Neural cell (in vitro differentiated cells): ENCODE measurements around the gene PATL2. TPM values are rescaled to one million over a fixed set of nuclear protein-coding genes. Genes with fewer than 3 reads are reported as not detected.

ENCODE experiments used
- H2AFZ ChIP-seq: fragments of 200-600, 300-800 bp; sonication (generic), shearing (Covaris generic); 2 replicates; pipeline ENCODE4 v1.6.0; 2014; ENCODE audit warnings: low read depth, mild to moderate bottlenecking, antibody characterized with exemption, low read length, moderate library complexity
- H3F3A ChIP-seq: fragments of 200-600 bp; shearing (Covaris generic); 2 replicates; pipeline ENCODE4 v1.6.1; 2016; ENCODE audit warnings: mild to moderate bottlenecking, moderate library complexity, mixed read lengths, antibody characterized with exemption, low read length; ENCODE audit not compliant: insufficient read depth, poor library complexity, severe bottlenecking
- H3K27ac ChIP-seq: fragments of 200-600, 300-800 bp; sonication (generic), shearing (Covaris generic); 2 replicates; pipeline ENCODE4 v1.5.1; 2014; ENCODE audit warnings: mild to moderate bottlenecking, low read length, moderate library complexity
- H3K27me3 ChIP-seq: fragments of 300-800, 200-600 bp; sonication (generic), shearing (Covaris generic); 2 replicates; pipeline ENCODE4 v1.6.0; 2014; ENCODE audit warnings: mild to moderate bottlenecking, low read depth, low read length, moderate library complexity; ENCODE audit not compliant: insufficient read depth
- H3K36me3 ChIP-seq: fragments of 300-800, 200-600 bp; sonication (generic), shearing (Covaris generic); 2 replicates; pipeline ENCODE4 v1.5.1; 2014; ENCODE audit warnings: mild to moderate bottlenecking, antibody characterized with exemption, low read length, moderate library complexity; ENCODE audit not compliant: insufficient read depth
- H3K4me2 ChIP-seq: fragments of 300-800, 200-600 bp; sonication (generic), shearing (Covaris generic); 2 replicates; pipeline ENCODE4 v1.6.0; 2014; ENCODE audit warnings: mild to moderate bottlenecking, low read length
- H3K4me3 ChIP-seq: fragments of 300-800, 200-600 bp; sonication (generic), shearing (Covaris generic); 2 replicates; pipeline ENCODE4 v1.5.1; 2014; ENCODE audit warnings: mild to moderate bottlenecking, low read length, moderate library complexity
- H3K79me2 ChIP-seq: fragments of 200-600 bp; shearing (Covaris generic); replicated peaks from 2 replicates; pipeline ENCODE4 v1.6.0; 2014; ENCODE audit warnings: mild to moderate bottlenecking, low read length, moderate library complexity; ENCODE audit not compliant: insufficient read depth
- H3K9ac ChIP-seq: fragments of 300-800, 200-600 bp; sonication (generic), shearing (Covaris generic); 2 replicates; pipeline ENCODE4 v1.6.1; 2016; ENCODE audit warnings: mild to moderate bottlenecking, low read length, mixed read lengths
- H3K9me2 ChIP-seq: fragments of 200-600 bp; shearing (Covaris generic); 2 replicates; pipeline ENCODE4 v1.6.1; 2016; ENCODE audit warnings: mild to moderate bottlenecking, low read length, mixed read lengths; ENCODE audit not compliant: insufficient read depth
- H3K9me3 ChIP-seq: fragments of 200-600, 300-800 bp; sonication (generic), shearing (Covaris generic); 2 replicates; pipeline ENCODE4 v1.6.1; 2016; ENCODE audit warnings: mild to moderate bottlenecking, mixed run types, low read length, moderate library complexity, mixed read lengths
- H4K20me1 ChIP-seq: fragments of 200-600 bp; shearing (Covaris generic); 2 replicates; pipeline ENCODE4 v1.6.1; 2016; ENCODE audit warnings: mild to moderate bottlenecking, mixed run types; ENCODE audit not compliant: insufficient read depth
- EP300 ChIP-seq: fragments of 450-650 bp; conservative IDR thresholded peaks from 2 replicates; pipeline ENCODE4 v1.6.1; 2014; ENCODE audit warnings: antibody characterized with exemption, mild to moderate bottlenecking, moderate library complexity; ENCODE audit not compliant: poor library complexity, severe bottlenecking
- EZH2 ChIP-seq: fragments of 200-600, 300-800 bp; shearing (Covaris generic), sonication (generic); IDR thresholded peaks from 2 replicates; pipeline ENCODE4 v1.6.1; 2014; ENCODE audit warnings: antibody characterized with exemption, low read length, borderline replicate concordance, mild to moderate bottlenecking; ENCODE audit not compliant: insufficient read depth, poor library complexity, severe bottlenecking
- MXI1 ChIP-seq: fragments of 450-650 bp; conservative IDR thresholded peaks from 2 replicates; pipeline ENCODE4 v1.6.1; 2014; ENCODE audit warnings: antibody characterized with exemption, mild to moderate bottlenecking; ENCODE audit not compliant: poor library complexity, severe bottlenecking
- POLR2AphosphoS5 ChIP-seq: IDR thresholded peaks from 2 replicates; pipeline ENCODE4 v1.6.1; 2012
- RAD21 ChIP-seq: fragments of 450-650 bp; conservative IDR thresholded peaks from 2 replicates; pipeline ENCODE4 v1.6.1; 2014; ENCODE audit warnings: antibody characterized with exemption, mild to moderate bottlenecking, moderate library complexity
- SMC3 ChIP-seq: fragments of 450-650 bp; conservative IDR thresholded peaks from 2 replicates; pipeline ENCODE4 v1.6.1; 2014; ENCODE audit warnings: antibody characterized with exemption, mild to moderate bottlenecking, moderate library complexity; ENCODE audit not compliant: poor library complexity
- TAF1 ChIP-seq: IDR thresholded peaks from 2 replicates; pipeline ENCODE4 v1.6.1; 2012; ENCODE audit warnings: low read depth
- polyA plus RNA-seq: library from polyadenylated mRNA; depleted of rRNA; stranded (reverse); fragments of >200 nt; gene quantifications from 2 replicates; pipeline ENCODE4 v1.2.3, GENCODE V29; 2014
- TF ChIP-seq, protein P1 (sequence below): IDR thresholded peaks from 2 replicates; pipeline ENCODE4 v1.6.1; 2012; ENCODE audit warnings: borderline replicate concordance
- TF ChIP-seq, protein P2 (sequence below): fragments of 450-650 bp; IDR thresholded peaks from 2 replicates; pipeline ENCODE4 v1.5.1; 2014; ENCODE audit warnings: antibody characterized with exemption, mild to moderate bottlenecking, moderate library complexity; ENCODE audit not compliant: poor library complexity, severe bottlenecking

PATL2 gene
- polyA plus RNA-seq, 1 donor from 2014 or later, result not detected

DNA sequence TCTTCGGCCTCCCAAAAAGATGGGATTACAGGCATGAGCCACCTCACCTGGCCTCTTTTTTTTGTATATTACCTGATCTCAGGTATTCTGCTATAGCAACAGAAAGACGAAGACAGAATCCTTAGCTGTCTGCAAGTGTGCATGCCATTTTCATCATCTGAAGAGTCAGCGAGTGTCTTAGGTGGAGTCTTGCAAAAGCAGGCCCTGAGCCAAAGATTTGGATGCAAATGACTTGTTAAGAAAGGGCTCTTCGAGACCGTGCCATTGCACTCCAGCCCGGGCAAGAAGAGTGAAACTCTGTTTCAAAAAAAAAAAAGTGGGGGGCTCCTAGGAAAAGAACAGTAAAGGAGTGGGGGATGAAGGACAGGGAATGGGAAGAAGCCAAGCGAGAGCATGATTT is 15.0 kb upstream of the PATL2 start:
- no peak overlapping the region for H3K4me3 ChIP-seq
- H2AFZ ChIP-seq, result no peak overlapping the region
- H3K79me2 ChIP-seq, result peaks cover 11% of the 10 kb centered on the region
- H3K27ac ChIP-seq, result no peak overlapping the region
- no peaks in the 10 kb centered on the region for H3K27me3 ChIP-seq
- H3K9ac ChIP-seq, result no peak overlapping the region
- H3F3A ChIP-seq, result no peaks in the 10 kb centered on the region
- no peaks in the 10 kb centered on the region for H3K9me3 ChIP-seq
- no peak overlapping the region for H3K4me2 ChIP-seq
- H4K20me1 ChIP-seq, result no peaks in the 10 kb centered on the region
- TF ChIP-seq, protein P1, sequence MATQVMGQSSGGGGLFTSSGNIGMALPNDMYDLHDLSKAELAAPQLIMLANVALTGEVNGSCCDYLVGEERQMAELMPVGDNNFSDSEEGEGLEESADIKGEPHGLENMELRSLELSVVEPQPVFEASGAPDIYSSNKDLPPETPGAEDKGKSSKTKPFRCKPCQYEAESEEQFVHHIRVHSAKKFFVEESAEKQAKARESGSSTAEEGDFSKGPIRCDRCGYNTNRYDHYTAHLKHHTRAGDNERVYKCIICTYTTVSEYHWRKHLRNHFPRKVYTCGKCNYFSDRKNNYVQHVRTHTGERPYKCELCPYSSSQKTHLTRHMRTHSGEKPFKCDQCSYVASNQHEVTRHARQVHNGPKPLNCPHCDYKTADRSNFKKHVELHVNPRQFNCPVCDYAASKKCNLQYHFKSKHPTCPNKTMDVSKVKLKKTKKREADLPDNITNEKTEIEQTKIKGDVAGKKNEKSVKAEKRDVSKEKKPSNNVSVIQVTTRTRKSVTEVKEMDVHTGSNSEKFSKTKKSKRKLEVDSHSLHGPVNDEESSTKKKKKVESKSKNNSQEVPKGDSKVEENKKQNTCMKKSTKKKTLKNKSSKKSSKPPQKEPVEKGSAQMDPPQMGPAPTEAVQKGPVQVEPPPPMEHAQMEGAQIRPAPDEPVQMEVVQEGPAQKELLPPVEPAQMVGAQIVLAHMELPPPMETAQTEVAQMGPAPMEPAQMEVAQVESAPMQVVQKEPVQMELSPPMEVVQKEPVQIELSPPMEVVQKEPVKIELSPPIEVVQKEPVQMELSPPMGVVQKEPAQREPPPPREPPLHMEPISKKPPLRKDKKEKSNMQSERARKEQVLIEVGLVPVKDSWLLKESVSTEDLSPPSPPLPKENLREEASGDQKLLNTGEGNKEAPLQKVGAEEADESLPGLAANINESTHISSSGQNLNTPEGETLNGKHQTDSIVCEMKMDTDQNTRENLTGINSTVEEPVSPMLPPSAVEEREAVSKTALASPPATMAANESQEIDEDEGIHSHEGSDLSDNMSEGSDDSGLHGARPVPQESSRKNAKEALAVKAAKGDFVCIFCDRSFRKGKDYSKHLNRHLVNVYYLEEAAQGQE, result no peak
- no peak for TF ChIP-seq TAF1
- TF ChIP-seq RAD21, result no peak
- no peak for TF ChIP-seq SMC3
- no peak for TF ChIP-seq EZH2
- no peak for TF ChIP-seq MXI1
- no peak for TF ChIP-seq EP300
- H3K36me3 ChIP-seq, result no peaks in the 10 kb centered on the region
- no peaks in the 10 kb centered on the region for H3K9me2 ChIP-seq

DNA sequence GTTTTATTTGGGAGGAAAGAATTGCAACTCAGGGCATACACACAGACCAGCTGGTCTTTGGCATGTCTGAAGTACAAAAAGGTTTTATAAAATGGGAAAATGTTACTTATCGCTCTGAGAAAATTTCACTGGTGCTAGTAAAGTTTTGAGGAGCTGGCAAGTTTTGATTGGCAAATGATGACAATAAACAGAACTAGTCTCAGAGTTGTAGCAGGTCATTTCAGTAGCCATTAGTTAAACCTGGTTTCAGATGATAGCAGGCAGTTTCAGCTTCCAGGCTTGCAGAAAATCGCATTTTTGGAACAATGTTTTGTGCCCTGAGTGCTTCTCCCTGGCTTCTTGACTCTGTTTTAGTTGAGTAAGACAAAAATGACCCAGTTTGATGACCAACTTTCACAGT is 10.9 kb upstream of the PATL2 start:
- TF ChIP-seq TAF1 (no peak), RAD21 (no peak)
- Histone ChIP-seq H3F3A (no peaks in the 10 kb centered on the region), H4K20me1 (no peaks in the 10 kb centered on the region), H3K9me2 (no peaks in the 10 kb centered on the region), H3K4me2 (no peak overlapping the region), H3K27me3 (no peaks in the 10 kb centered on the region), H3K9me3 (no peaks in the 10 kb centered on the region), H3K79me2 (no peaks in the 10 kb centered on the region), H3K36me3 (no peaks in the 10 kb centered on the region), H3K9ac (no peak overlapping the region), H3K4me3 (no peak overlapping the region), H3K27ac (no peak overlapping the region), H2AFZ (no peak overlapping the region)

DNA sequence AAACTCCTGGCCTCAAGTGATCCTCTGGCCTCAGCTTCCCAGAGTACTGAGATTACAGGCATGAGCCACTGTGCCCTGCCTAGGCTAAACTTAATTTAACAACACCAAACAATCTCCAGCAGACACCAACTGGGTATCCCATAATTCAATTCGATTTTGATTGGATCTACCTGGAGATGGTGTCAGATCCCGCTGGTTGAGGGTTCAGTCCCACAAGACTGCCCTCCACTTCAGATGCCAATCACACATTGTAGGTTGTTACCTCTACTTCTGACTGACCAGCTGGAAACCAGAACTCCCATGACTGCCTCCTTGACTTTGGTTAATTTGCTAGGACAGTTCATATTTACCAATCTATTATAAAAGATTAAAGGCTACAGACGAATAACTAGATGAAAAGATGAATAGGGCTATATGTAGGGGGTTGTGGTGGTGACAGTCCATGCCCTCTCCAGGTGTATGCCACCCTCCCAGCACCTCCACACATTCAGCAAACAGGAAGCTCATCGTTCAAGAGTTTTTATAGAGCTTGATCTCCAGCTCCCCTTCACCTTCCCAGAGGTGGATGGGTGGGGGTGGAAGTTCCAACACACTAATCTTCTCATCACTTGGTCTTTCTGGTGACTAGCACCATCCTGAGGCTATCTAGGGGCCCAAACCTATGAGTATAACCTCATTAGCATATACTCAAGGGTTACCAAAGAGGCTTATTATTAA is 9.5 kb upstream of the PATL2 start:
- Histone ChIP-seq H3K27me3 (no peaks in the 10 kb centered on the region), H3K27ac (no peak overlapping the region), H4K20me1 (no peaks in the 10 kb centered on the region), H3K9me2 (no peaks in the 10 kb centered on the region), H3F3A (no peaks in the 10 kb centered on the region), H3K4me2 (no peak overlapping the region), H3K4me3 (no peak overlapping the region), H2AFZ (no peak overlapping the region), H3K79me2 (no peaks in the 10 kb centered on the region), H3K9ac (no peak overlapping the region), H3K36me3 (no peaks in the 10 kb centered on the region), H3K9me3 (no peaks in the 10 kb centered on the region)
- no peak for TF ChIP-seq POLR2AphosphoS5
- TF ChIP-seq EZH2, result no peak
- TF ChIP-seq SMC3, result no peak
- TF ChIP-seq MXI1, result no peak
- TF ChIP-seq, protein P1, result no peak
- TF ChIP-seq TAF1, result no peak
- no peak for TF ChIP-seq RAD21
- TF ChIP-seq EP300, result no peak
- TF ChIP-seq, protein P2, sequence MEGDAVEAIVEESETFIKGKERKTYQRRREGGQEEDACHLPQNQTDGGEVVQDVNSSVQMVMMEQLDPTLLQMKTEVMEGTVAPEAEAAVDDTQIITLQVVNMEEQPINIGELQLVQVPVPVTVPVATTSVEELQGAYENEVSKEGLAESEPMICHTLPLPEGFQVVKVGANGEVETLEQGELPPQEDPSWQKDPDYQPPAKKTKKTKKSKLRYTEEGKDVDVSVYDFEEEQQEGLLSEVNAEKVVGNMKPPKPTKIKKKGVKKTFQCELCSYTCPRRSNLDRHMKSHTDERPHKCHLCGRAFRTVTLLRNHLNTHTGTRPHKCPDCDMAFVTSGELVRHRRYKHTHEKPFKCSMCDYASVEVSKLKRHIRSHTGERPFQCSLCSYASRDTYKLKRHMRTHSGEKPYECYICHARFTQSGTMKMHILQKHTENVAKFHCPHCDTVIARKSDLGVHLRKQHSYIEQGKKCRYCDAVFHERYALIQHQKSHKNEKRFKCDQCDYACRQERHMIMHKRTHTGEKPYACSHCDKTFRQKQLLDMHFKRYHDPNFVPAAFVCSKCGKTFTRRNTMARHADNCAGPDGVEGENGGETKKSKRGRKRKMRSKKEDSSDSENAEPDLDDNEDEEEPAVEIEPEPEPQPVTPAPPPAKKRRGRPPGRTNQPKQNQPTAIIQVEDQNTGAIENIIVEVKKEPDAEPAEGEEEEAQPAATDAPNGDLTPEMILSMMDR, result no peak
